SK-N-SH (cell line): Measurements from ENCODE around the gene ME1.

Source experiments
- CTCF ChIP-seq: fragments of 200-600 bp; sonication (generic); IDR thresholded peaks from 2 replicates; pipeline ENCODE4 v1.6.1; 2017; ENCODE audit warnings: antibody characterized with exemption, mild to moderate bottlenecking, moderate library complexity
- EP300 ChIP-seq, 2 experiments: IDR thresholded peaks; 2 replicates each; pipeline versions ENCODE4 v1.4.0 to v1.6.1; 2012; ENCODE audit warnings: borderline replicate concordance in 1 of 2, low read depth in 1 of 2, low read length in 1 of 2
- MXI1 ChIP-seq: IDR thresholded peaks from 2 replicates; pipeline ENCODE4 v1.6.1; 2012; ENCODE audit warnings: mild to moderate bottlenecking, low read depth, low read length, improper control_type of control experiment
- RCOR1 ChIP-seq: fragments of 150-350 bp; IDR thresholded peaks from 2 replicates; pipeline ENCODE4 v1.6.1; 2017; ENCODE audit warnings: antibody characterized with exemption, low read length
- TAF1 ChIP-seq: IDR thresholded peaks from 2 replicates; pipeline ENCODE4 v1.6.1; 2012; ENCODE audit warnings: low read depth, mild to moderate bottlenecking, low read length, moderate library complexity, borderline replicate concordance

- TF ChIP-seq EP300 (IDR thresholded peaks at IDR 0.05; ENCODE audit: borderline replicate concordance in 1 of 2, low read depth in 1 of 2, low read length in 1 of 2) (no peak), CTCF (no peak), MXI1 (no peak), TAF1 (no peak), RCOR1 (no peak)
These were observed 172.3 kb downstream of the ME1 start for GRCh38 chr6:83258517-83258916.
